ENCODE data around the gene PCYT1A. TPM values are rescaled to one million over a fixed set of nuclear protein-coding genes. Genes with fewer than 3 reads are reported as not detected.

The PCYT1A gene
- total RNA-seq, 1 donor from 2014 or later, result 54.6 TPM

DNA sequence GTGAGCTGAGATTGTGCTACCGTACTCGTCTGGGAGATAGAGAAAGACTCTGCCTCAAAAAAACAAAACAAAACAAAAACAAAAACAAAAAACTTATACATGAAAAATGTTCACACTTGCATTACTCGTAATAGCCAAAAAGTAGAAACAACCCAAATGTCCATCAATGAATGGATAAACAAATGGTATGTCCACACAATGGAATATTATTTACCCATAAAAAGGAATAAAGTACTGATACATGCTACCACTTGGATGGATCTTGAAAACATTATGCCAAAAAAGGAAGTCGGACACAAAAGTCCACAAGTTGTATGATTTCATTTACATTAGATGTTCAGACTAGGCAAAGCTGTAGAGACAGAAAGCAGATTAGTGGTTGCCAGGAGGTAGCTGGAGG lies 26.7 kb downstream of the PCYT1A start:
- ATAC-seq (ENCODE audit: low read depth) (no peak), DNase-seq (no peak)
- Mint-ChIP-seq H3K36me3 (ENCODE audit: low read depth) (peaks cover 46% of the 10 kb centered on the region), H3K9me3 (peaks cover 3% of the 10 kb centered on the region), H3K4me1 (no peaks in the 10 kb centered on the region), H3K27me3 (no peaks in the 10 kb centered on the region), H3K4me3 (no peak overlapping the region), H3K27ac (no peak overlapping the region)
- ChIA-PET POLR2A (no interaction called here), CTCF (no interaction called here)
- intact Hi-C loops (cut with micrococcal nuclease), result no loop called here
- TF ChIP-seq CTCF (IDR thresholded peaks at IDR 0.05), result no peak

- Mint-ChIP-seq H3K36me3 (ENCODE audit: low read depth) (peaks cover 40% of the 10 kb centered on the region), H3K4me1 (peaks cover 8% of the 10 kb centered on the region), H3K27ac (no peak overlapping the region), H3K9me3 (peaks cover under 1% of the 10 kb centered on the region), H3K27me3 (no peaks in the 10 kb centered on the region), H3K4me3 (no peak overlapping the region)
- intact Hi-C loops (cut with micrococcal nuclease), result loop anchor here (2.0 kb wide), 1 partner anchor 313 kb away; the partner anchor contains the start of genes FBXO45 and WDR53
- ATAC-seq (ENCODE audit: low read depth) (no peak), DNase-seq (no peak)
- POLR2A ChIA-PET, result interaction anchor here (0.6 kb wide), 1 partner anchor 361 kb away, joined by 4 read pairs; no protein-coding TSS in a partner anchor
- TF ChIP-seq CTCF (IDR thresholded peaks at IDR 0.05), result no peak
- CTCF ChIA-PET, result no interaction called here
These were observed 31.8 kb downstream of the PCYT1A start for GRCh38 chr3:196255776-196256175.

GRCh38 chr3:196254376-196255283 lies 32.9 kb downstream of the PCYT1A start:
- H3K4me1 Mint-ChIP-seq, result peaks cover 8% of the 10 kb centered on the region
- H3K27me3 Mint-ChIP-seq, result no peaks in the 10 kb centered on the region
- no peak for TF ChIP-seq CTCF (IDR thresholded peaks at IDR 0.05)
- peaks cover 33% of the 10 kb centered on the region for H3K36me3 Mint-ChIP-seq (ENCODE audit: low read depth)
- POLR2A ChIA-PET, result interaction anchor here (0.6 to 1.0 kb wide), 3 partner anchors 63 to 390 kb away, joined by 3 to 4 read pairs (median 3); partner anchors contain the start of genes DYNLT2B, FBXO45 and WDR53
- CTCF ChIA-PET, result interaction anchor here (1.3 kb wide), 2 partner anchors 181 to 268 kb away, joined by 3 to 8 read pairs; no protein-coding TSS in a partner anchor
- no peak for ATAC-seq (ENCODE audit: low read depth)
- no peak for DNase-seq
- no peak overlapping the region for H3K4me3 Mint-ChIP-seq
- H3K27ac Mint-ChIP-seq, result no peak overlapping the region
- intact Hi-C loops (cut with micrococcal nuclease), result loop anchor here (2.0 to 5.0 kb wide), 3 partner anchors 314 to 713 kb away; partner anchors contain the start of genes FBXO45, PIGZ and WDR53
- H3K9me3 Mint-ChIP-seq, result no peaks in the 10 kb centered on the region

DNA sequence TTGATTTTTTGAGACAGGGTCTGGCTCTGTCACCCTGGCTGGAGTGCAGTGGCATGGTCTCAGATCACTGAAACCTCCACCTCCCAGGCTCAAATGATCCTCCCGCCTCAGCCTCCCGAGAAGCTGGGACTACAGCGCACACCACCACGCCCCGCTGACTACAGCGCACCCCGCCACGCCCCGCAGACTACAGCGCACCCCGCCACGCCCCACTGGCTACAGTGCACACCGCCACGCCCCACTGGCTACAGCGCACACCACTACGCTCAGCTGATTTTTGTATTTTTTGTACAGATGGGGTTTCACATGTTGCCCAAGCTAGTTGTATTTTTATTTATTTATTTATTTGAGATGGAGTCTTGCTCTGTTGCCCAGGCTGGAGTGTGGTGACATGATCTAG lies 35.6 kb downstream of the PCYT1A start:
- DNase-seq, result no peak
- H3K36me3 Mint-ChIP-seq (ENCODE audit: low read depth), result peaks cover 40% of the 10 kb centered on the region
- CTCF ChIA-PET, result interaction anchor here (1.5 kb wide), 1 partner anchor 102 kb away, joined by 4 read pairs; no protein-coding TSS in a partner anchor
- H3K9me3 Mint-ChIP-seq, result no peaks in the 10 kb centered on the region
- H3K4me3 Mint-ChIP-seq, result no peak overlapping the region
- peaks cover 8% of the 10 kb centered on the region for H3K4me1 Mint-ChIP-seq
- intact Hi-C loops (cut with micrococcal nuclease), result loop anchor here (5.0 kb wide), 2 partner anchors 435 to 715 kb away; partner anchors contain the start of gene PIGZ
- no peak for TF ChIP-seq CTCF (IDR thresholded peaks at IDR 0.05)
- POLR2A ChIA-PET, result no interaction called here
- H3K27ac Mint-ChIP-seq, result no peak overlapping the region
- no peaks in the 10 kb centered on the region for H3K27me3 Mint-ChIP-seq
- peak; percentile 70 for ATAC-seq (ENCODE audit: low read depth)

Data from activated B cell treated with CpG ODN at 0.5 μM for 24 hours (primary cell).